NCI-H226 (cell line): ENCODE results near the gene ONECUT1.

Source experiments
- DNase-seq: peaks from one replicate; pipeline ENCODE4 v3.0.0-alpha.2; 2015

Gene ONECUT1

DNA sequence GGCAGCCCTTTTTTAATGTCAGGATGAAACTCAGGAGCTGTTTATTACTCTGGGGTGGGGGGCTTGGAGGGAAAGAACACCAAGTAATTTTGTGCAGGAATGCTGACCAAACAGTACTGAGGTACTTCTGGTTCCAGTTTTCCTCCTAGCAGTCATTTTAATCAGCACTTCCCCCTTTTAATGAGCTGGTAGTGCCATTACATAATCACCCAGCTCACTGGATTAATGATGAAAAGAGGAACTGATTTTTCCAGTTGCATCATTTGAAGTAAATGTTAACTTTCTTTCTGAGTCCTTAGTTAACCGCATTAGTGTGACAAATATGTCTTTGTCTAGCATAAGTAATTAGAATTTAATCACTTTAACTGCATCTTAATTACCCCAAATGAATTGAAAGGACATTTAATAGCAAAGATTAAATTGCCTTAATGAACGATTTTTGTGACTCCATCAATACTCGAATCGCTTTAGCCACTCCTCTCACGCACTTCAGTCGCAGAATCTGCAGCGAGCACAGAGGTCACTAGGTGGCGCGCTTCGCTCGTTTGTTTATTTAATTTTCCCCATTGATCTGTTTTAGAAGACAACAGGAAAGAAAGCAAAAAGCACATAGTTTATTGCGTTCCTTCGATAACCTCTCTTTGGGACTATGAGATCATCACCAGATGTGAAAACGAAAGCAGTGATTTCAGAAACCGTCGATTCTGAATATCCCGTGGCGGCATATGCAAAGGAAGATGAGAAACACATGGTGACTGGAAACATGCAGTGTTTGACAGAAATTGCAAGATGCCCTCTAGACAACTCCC lies 9.8 kb downstream of the ONECUT1 start:
- DNase-seq = peak; percentile 32

DNA sequence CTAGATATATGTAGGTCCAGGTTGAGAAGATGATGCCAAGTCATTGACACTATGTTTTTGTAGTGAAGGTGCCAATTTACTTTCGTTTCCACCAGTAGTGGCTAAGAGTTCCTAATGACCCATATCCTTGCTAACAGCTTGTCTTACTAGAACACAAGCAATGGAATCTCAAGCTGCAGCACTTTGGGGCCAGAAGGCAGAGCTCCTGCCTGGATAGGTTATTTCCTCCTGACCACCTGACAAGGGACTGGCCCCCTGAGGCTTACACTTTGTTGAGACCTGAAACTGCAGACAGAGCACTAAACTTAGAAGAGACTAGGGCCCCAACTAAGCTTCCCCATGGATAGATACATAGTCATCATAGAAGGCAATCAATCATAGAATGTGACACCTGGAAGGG lies 11.7 kb downstream of the ONECUT1 start:
- no peak for DNase-seq

DNA sequence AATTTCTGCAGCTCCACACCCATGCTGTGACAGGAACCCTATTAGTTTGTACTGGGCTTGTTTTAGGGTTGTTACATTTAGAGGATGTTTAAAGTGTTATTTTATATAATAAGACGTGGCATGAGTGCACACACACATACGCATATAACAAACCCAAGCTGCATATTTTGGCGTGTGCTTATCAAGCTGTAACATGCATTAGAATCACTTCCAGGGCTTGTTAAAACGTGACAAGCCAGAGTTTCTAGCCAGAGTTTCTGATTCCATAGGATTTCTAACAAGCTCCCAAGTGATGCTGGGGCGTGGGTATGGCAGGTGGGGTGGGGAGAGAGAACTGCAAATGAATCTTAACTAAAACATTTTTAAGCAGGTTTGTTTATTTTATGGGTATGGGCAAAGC lies 17.4 kb downstream of the ONECUT1 start:
- no peak for DNase-seq

DNA sequence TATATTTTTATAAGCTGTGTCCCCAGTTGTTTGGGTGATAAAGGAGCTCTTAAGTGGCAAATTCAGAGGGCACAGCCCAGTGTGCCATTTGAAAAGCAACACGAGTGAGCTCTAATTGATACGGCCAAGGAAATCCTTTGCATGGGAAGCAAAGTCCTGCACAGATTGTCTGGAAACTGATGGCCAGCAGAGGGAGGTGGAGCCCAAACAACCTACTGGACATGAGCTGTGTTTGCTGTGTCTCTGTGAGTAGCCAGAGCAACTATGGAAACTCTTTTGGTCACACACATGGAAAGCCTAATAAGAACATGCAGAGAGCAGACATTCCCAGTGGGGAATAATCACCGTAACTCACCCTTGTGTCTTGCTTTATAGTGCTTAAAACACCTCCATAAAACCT lies 24.4 kb downstream of the ONECUT1 start:
- no peak for DNase-seq

- no peak for DNase-seq
These were observed 25.4 kb downstream of the ONECUT1 start for GRCh38 chr15:52764731-52765130.

GRCh38 chr15:52762621-52763020 lies 27.5 kb downstream of the ONECUT1 start:
- no peak for DNase-seq

- DNase-seq = no peak
These were observed 29.6 kb downstream of the ONECUT1 start for GRCh38 chr15:52760562-52760961.

DNA sequence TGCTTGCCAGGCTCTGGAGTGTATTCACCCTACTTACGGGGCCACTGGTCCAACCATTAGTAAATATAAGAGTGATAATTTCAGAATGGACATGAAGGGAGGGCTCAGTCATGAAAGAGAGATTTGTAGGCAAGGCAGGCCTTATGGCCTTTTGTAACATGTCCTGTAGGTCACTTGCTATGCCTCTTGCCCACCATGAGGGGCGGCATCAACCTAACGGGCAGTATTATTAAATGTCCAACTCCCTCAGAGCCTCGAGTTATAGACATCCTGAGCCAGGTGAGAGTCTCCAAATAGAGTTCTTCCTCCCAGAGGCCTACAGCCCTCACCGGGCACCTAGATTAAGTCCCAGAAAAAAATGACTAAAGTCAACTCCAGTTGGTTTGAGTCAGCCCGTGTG lies 30.2 kb downstream of the ONECUT1 start:
- DNase-seq = no peak

- no peak for DNase-seq
These were observed 32.6 kb downstream of the ONECUT1 start for GRCh38 chr15:52757496-52757895.

DNA sequence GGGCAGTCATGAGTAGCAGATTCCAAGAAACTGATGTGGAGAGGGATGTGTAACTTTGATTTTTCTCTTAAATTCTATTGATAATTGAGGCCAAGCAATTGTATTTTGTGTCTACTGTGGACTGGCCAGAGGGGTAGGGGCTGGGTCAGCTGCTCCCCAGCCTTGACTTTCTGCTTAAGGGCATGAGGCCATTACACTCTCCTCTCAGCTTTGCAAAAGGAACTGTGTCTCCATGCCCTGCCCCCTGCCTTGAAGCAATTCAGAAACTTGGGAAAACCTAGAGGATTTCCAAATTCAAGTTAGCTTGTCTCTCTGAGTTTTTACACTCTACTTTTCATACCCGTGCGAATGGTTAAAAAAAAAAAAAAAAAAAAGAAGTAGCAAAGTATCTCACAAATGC lies 38.6 kb downstream of the ONECUT1 start:
- no peak for DNase-seq

DNA sequence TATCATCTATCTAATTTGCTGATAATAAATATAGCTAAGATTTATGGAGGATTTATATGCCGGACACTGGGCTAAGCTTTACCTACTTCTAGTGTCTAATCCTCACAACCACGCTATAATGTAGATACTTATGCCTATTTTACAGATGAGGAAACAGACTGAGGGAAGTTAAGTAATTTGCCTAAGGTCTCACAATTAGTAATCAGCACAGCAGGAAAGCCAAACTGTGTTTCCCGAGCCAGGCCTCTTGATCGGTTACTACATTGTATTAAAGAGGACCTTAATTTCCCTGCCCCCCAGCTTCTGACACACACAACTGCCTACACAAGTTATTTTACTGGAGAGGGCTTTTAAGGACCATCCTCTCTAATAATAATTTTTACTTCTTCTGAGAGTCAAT lies 40.9 kb downstream of the ONECUT1 start:
- no peak for DNase-seq

GRCh38 chr15:52746162-52746757 lies 43.9 kb downstream of the ONECUT1 start:
- DNase-seq = peak; percentile 33

- DNase-seq = no peak
These were observed 44.6 kb downstream of the ONECUT1 start for GRCh38 chr15:52745326-52746161.

GRCh38 chr15:52738311-52738710 lies 51.8 kb downstream of the ONECUT1 start:
- DNase-seq = no peak

DNA sequence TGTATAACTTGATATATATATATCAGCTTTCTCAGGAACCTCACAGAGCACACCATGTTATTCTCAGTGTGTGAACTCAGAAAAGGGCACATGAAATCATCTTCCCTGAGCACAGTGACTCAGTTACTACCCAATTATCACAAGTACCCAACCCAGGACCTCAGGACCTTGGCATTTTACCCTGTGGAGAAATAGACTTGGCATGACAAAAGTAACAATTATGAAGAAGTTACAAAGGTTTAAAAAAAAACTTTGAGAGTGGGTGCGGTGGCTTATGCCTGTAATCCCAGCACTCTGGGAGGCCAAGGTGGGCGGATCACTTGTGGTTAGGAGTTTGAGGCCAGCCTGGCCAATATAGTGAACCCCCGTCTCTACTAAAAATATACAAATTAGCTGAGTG lies 52.4 kb downstream of the ONECUT1 start:
- DNase-seq = no peak

DNA sequence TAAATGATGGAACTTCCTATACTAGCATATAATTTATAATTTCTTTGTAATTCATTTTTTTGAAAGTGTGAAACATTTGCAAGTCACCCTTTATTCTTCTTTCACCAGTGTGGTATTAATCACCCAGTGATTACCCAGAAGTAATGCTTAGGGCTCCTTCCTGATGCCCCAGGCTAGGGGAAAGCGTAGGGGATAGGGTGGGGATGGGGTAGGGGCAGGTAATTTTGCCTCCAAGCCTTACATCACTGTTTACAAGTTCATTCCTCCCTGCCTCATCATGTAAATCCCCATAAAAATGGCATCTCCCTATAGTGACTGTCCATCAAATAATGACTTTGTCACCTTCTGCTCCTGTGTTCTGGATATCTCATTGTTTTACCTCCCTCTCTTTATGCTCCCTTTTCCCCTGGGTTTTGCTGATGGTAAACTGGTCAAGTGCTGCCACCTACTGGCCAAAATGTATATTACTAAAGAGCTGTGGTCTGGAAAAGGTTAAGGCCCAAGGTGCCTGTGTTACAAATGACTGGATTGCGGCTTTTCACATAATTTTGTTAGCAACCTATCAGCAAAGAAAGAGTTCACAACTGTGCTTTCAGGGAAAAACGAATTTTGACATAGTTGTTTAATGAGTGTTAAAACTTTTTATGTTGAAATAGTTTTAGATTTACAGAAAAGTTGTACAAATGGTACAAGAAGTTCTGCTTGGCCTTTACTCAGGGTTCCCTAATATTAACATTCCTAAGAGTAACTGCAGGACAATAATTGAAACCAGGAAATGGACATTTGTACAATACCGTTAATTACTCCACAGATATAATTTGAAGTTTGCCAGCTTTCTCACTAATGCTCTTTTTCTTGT lies 54.7 kb downstream of the ONECUT1 start:
- DNase-seq = peak; percentile 59

GRCh38 chr15:52734329-52734728 lies 55.8 kb downstream of the ONECUT1 start:
- no peak for DNase-seq

DNA sequence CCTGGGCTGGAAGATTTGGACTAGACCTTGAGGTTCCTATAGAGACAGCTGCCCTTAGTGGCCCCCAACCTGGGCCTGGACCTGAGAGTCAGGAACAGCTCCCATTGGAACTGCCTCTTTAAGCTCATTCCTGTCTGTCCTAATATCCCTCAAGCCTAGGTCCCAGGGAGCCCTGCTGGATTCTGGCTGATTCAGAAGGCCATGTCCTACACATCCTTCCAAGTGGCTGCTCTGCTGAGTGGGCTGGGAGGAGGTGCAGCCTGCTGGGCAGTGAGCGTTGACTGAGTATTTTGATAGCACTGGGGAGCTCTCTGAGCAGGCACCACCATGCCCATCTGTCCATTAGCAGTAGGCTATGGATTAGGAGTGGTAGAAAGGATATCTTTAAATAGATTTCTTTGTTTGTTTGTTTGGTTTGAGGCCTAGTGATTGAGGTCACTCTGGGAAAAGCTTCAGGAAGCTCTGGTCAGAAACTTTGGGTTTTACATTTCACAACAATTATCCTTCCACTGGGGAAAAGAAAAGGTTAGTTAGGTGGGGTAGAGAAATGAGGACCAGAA lies 56.4 kb downstream of the ONECUT1 start:
- no peak for DNase-seq

GRCh38 chr15:52733088-52733487 lies 57.0 kb downstream of the ONECUT1 start:
- no peak for DNase-seq

- DNase-seq = no peak
These were observed 57.6 kb downstream of the ONECUT1 start for GRCh38 chr15:52732551-52732950.

- no peak for DNase-seq
These were observed 58.2 kb downstream of the ONECUT1 start for GRCh38 chr15:52731732-52732470.

DNA sequence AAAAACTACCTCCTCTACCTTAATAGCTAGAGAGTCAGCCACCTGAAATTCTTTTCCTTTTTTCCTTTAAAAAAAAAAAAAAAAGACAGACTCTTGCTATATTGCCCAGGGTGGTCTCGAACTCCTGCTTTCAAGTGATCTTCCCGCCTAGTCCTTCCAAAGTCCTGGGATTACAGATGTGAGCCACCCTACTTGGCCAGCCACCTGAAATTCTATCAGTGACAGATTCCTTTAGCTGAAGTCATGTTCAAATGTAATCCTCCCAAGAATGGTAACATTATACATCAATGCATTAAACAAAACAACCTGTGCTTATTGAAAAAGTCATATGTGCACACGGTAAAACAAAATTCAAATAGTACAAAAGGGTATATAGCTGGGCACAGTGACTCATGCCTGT lies 59.1 kb downstream of the ONECUT1 start:
- no peak for DNase-seq
